Lung (tissue), 12 donors: ENCODE measurements around the gene ABHD16B. TPM values are rescaled to one million over a fixed set of nuclear protein-coding genes. Genes with fewer than 3 reads are reported as not detected.
A peak's percentile ranks its signal among the peaks of the same experiment; 100 is the strongest.

Experiments used
- ATAC-seq: fragments of 200-7000 bp; cut with Tn5 transposase; one replicate; pipeline ENCODE4 v1.9.1; 2020; ENCODE audit warnings: moderate number of reproducible peaks; ENCODE audit not compliant: insufficient read depth, low FRiP score
- DNase-seq, 3 donors: peaks; one replicate each; pipeline ENCODE4 v3.0.0-alpha.2; 2013 to 2017
- H3K27ac ChIP-seq, 2 donors: one replicate each; pipeline ENCODE4 v1.5.1; 2013; ENCODE audit warnings: mild to moderate bottlenecking in 2 of 2, moderate library complexity in 2 of 2, control low read depth in 1 of 2, inconsistent platforms in 1 of 2, low read depth in 1 of 2, low read length in 1 of 2
- H3K27me3 ChIP-seq, 3 donors: one replicate each; pipeline ENCODE4 v1.5.1; 2013; ENCODE audit warnings: low read length in 2 of 3; ENCODE audit not compliant: control insufficient read depth in 3 of 3, insufficient read depth in 3 of 3
- H3K36me3 ChIP-seq, 4 donors: one replicate each; pipeline ENCODE4 v1.5.1; 2013; ENCODE audit warnings: low read length in 4 of 4, mild to moderate bottlenecking in 1 of 4, moderate library complexity in 1 of 4; ENCODE audit not compliant: control insufficient read depth in 4 of 4, insufficient read depth in 4 of 4
- H3K4me1 ChIP-seq, 5 donors: one replicate each; pipeline ENCODE4 v1.5.1; 2013; ENCODE audit warnings: low read length in 5 of 5, mild to moderate bottlenecking in 2 of 5, moderate library complexity in 1 of 5; ENCODE audit not compliant: control insufficient read depth in 5 of 5, insufficient read depth in 5 of 5
- H3K4me3 ChIP-seq: one replicate; pipeline ENCODE4 v1.5.1; 2013; ENCODE audit warnings: mild to moderate bottlenecking, control low read depth, moderate library complexity
- H3K9ac ChIP-seq, 2 donors: one replicate each; pipeline ENCODE4 v1.5.1; 2013; ENCODE audit warnings: low read length in 2 of 2, control low read depth in 1 of 2; ENCODE audit not compliant: insufficient read depth in 1 of 2
- H3K9me3 ChIP-seq, 4 donors: one replicate each; pipeline ENCODE4 v1.5.1; 2013; ENCODE audit warnings: low read length in 3 of 4, mild to moderate bottlenecking in 1 of 4, moderate library complexity in 1 of 4; ENCODE audit not compliant: control insufficient read depth in 4 of 4, insufficient read depth in 3 of 4
- CTCF ChIP-seq: IDR thresholded peaks from 2 replicates; pipeline ENCODE4 v1.5.1; 2012; ENCODE audit warnings: mild to moderate bottlenecking; ENCODE audit errors: control extremely low read depth, extremely low read depth
- WGBS, 2 donors: extraction: QIAGEN DNeasy Blood & Tissue Kit; methylation state at CpG; one replicate each; pipeline ENCODE4 v1.1.7; 2013; 5-methylcytosine and 5-hydroxymethylcytosine counted together
- polyA plus RNA-seq, 2 donors: library from polyadenylated mRNA; stranded (reverse); fragments of 200-250 nt; gene quantifications; one replicate each; pipeline ENCODE4 v1.2.1, GENCODE V29; 2013
- total RNA-seq, 2 donors: library from RNA; depleted of rRNA in 1 of 2; stranded (reverse); fragments of >200 nt in 1 of 2; gene quantifications; one replicate each; pipeline ENCODE4 v1.2.1, GENCODE V29; 2014 to 2021
- donor health status: control.
- donor health status: control.
- donor health status: Bipolar disorder and iron deficiency.
- donor health status: healthy.
- donor health status: DM: yes; HTN: yes; CAD: no.

ABHD16B gene
- total and polyA plus RNA-seq, 4 donors: 0.89 to 1.5 TPM; not detected in 2

- DNase-seq (no peak), ATAC-seq (no peak)
- Histone ChIP-seq H3K4me1 (peaks cover 0 to 25% (median 14%) of the 10 kb centered on the region in 5 donors), H3K9me3 (peaks cover 0 to 1% (median 0%) of the 10 kb centered on the region in 4 donors), H3K9ac (no peak overlapping the region), H3K36me3 (no peaks in the 10 kb centered on the region), H3K27me3 (no peaks in the 10 kb centered on the region), H3K27ac (no peak overlapping the region), H3K4me3 (no peak overlapping the region)
- no peak for TF ChIP-seq CTCF
- 20 to 48% methylated on average over 9 of the region's 9 CpGs for WGBS, 2 donors
These were observed 19.0 kb upstream of the ABHD16B start for GRCh38 chr20:63842258-63842657.

DNA sequence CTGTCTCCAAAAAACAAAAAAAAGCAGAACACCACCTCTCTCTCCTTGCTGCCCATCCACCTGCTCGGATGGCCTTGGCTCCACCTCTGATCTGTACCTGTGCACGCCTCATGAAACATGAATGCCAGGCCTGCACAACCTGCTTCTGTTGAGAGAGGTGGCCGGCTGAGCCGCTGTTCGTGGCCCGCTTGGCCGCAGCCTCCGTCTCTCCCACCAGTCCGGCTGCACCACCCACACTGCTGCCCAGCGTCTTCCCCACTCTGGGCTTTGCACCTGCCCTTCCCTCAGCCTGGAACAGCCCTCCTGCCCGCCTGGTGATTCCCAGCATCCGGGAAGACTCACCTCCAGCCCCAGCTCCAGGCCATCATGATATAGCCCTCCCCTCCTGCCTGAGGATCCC is 18.1 kb upstream of the ABHD16B start:
- Histone ChIP-seq H3K36me3 (no peaks in the 10 kb centered on the region), H3K27ac (no peak overlapping the region), H3K4me1 (peaks cover 0 to 27% (median 23%) of the 10 kb centered on the region in 5 donors), H3K4me3 (no peak overlapping the region), H3K27me3 (no peaks in the 10 kb centered on the region), H3K9me3 (peaks cover 0 to 1% (median 0%) of the 10 kb centered on the region in 4 donors), H3K9ac (no peak overlapping the region)
- no peak for ATAC-seq
- 85 to 91% methylated on average over 12 of the region's 12 CpGs for WGBS, 2 donors
- DNase-seq: no peak
- TF ChIP-seq CTCF: no peak

DNA sequence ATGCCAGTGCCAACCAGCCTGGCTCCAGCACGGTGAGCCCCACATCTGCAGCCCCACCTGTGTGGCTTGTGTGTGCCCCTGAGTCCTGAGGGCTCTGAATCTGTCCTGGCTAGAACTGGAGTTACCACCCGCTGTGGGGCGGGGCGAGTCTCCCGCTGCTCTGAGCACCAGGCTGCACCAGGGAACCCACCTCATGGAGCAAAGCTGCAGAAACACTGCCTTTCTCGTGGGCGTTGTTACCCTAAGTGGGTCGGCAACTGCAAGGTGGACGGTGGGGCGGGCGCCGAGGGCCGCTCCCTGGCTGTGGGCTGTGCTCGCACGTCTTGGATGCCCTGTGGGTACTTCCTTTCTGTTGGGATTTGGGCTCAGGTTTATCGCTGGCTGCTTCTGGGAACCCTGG is 17.5 kb upstream of the ABHD16B start:
- Histone ChIP-seq H3K27ac (peak overlapping the region in 1 of 2 donors; percentile 28), H3K9me3 (peaks cover 0 to 1% (median 0%) of the 10 kb centered on the region in 4 donors), H3K9ac (no peak overlapping the region), H3K4me3 (no peak overlapping the region), H3K36me3 (no peaks in the 10 kb centered on the region), H3K27me3 (no peaks in the 10 kb centered on the region), H3K4me1 (peaks cover 0 to 28% (median 23%) of the 10 kb centered on the region in 5 donors)
- TF ChIP-seq CTCF: no peak
- whole genome bisulfite sequencing, 2 donors: 29 to 39% methylated on average over 16 of the region's 16 CpGs
- ATAC-seq: no peak
- DNase-seq: no peak

- DNase-seq (no peak), ATAC-seq (no peak)
- H3K36me3 ChIP-seq: no peaks in the 10 kb centered on the region
- TF ChIP-seq CTCF: no peak
- no peak overlapping the region for H3K4me3 ChIP-seq
- H3K9me3 ChIP-seq: peaks cover 0 to 1% (median 0%) of the 10 kb centered on the region in 4 donors
- peak overlapping the region in 1 of 2 donors; percentile 9 for H3K27ac ChIP-seq
- H3K27me3 ChIP-seq: no peaks in the 10 kb centered on the region
- H3K4me1 ChIP-seq: peaks cover 0 to 28% (median 23%) of the 10 kb centered on the region in 5 donors
- H3K9ac ChIP-seq: no peak overlapping the region
- WGBS, 2 donors: 10 to 42% methylated on average over 9 of the region's 9 CpGs
These were observed 16.7 kb upstream of the ABHD16B start for GRCh38 chr20:63844511-63844991.
